ENCODE data around the gene ADRA2C.

Gene ADRA2C

DNA sequence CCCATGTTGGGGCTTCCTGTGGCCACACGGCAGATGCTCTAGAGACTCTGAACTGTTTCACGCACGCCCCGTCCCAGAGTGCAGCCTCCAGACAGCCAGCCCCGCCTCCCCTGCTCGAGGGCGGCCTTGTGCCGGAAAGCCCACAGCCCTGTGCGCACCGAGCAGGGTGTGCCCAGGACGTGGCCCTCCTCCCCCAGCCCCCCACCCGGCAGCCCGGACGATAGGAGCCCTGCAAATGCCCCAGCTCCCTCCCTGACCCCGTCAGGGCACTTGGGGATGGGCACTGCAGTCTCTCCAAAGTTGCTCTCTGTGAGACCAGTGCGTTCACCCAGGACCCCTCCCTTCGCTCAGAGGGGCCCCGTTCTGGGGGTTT lies 37.3 kb downstream of the ADRA2C start:
- Histone ChIP-seq H3K9me3 (ENCODE audit: insufficient read depth, low read length) (no peaks in the 10 kb centered on the region), H3K79me2 (ENCODE audit: insufficient read depth, low read length) (no peaks in the 10 kb centered on the region), H4K20me1 (ENCODE audit: low read depth, low read length) (no peaks in the 10 kb centered on the region), H2AFZ (ENCODE audit: low read depth, low read length, severe bottlenecking) (no peak overlapping the region), H3K27ac (ENCODE audit: low read depth, low read length) (no peak overlapping the region), H3K4me3 (ENCODE audit: insufficient read depth, low read length, poor library complexity, severe bottlenecking) (no peak overlapping the region), H3K27me3 (ENCODE audit: low read length) (no peaks in the 10 kb centered on the region), H3K36me3 (ENCODE audit: low read length) (no peaks in the 10 kb centered on the region), H3F3A (ENCODE audit: insufficient read depth) (no peaks in the 10 kb centered on the region), H3K4me2 (ENCODE audit: low read depth, low read length, poor library complexity, severe bottlenecking) (no peak overlapping the region), H3K9me2 (replicated peaks; ENCODE audit: insufficient read depth, low read length) (no peaks in the 10 kb centered on the region), H3K9ac (ENCODE audit: low read length) (no peak overlapping the region)
- no peak for TF ChIP-seq EZH2phosphoT487 (conservative IDR thresholded peaks at IDR 0.05; ENCODE audit: low read length)
- TF ChIP-seq, protein P1, sequence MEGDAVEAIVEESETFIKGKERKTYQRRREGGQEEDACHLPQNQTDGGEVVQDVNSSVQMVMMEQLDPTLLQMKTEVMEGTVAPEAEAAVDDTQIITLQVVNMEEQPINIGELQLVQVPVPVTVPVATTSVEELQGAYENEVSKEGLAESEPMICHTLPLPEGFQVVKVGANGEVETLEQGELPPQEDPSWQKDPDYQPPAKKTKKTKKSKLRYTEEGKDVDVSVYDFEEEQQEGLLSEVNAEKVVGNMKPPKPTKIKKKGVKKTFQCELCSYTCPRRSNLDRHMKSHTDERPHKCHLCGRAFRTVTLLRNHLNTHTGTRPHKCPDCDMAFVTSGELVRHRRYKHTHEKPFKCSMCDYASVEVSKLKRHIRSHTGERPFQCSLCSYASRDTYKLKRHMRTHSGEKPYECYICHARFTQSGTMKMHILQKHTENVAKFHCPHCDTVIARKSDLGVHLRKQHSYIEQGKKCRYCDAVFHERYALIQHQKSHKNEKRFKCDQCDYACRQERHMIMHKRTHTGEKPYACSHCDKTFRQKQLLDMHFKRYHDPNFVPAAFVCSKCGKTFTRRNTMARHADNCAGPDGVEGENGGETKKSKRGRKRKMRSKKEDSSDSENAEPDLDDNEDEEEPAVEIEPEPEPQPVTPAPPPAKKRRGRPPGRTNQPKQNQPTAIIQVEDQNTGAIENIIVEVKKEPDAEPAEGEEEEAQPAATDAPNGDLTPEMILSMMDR (IDR thresholded peaks at IDR 0.05; ENCODE audit: insufficient read depth, low read length, poor library complexity, severe bottlenecking), result no peak

DNA sequence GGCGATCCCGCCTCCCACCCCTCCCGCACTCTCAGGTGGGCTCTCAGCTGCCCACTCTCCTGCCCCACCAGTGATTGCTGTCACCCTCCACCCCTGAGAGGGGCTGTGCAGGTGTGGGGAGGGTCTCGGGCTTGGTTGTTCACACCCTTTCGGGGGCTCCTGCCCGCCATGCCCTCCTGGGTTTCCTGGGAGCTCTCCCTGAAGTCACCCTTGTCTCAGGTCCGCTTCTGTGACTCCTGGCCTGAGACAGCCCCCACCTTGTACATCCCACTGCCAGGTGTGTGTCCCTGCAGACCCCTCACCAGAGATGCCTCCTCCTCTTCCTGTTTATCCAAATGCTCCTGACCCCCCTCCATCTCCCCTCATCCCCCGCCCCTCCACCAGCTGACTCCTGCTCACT lies 37.8 kb downstream of the ADRA2C start:
- Histone ChIP-seq H3K9me2 (replicated peaks; ENCODE audit: insufficient read depth, low read length) (no peaks in the 10 kb centered on the region), H3K4me2 (ENCODE audit: low read depth, low read length, poor library complexity, severe bottlenecking) (no peak overlapping the region), H3K9ac (ENCODE audit: low read length) (no peak overlapping the region), H3K36me3 (ENCODE audit: low read length) (no peaks in the 10 kb centered on the region), H2AFZ (ENCODE audit: low read depth, low read length, severe bottlenecking) (no peak overlapping the region), H3K27me3 (ENCODE audit: low read length) (no peaks in the 10 kb centered on the region), H3K27ac (ENCODE audit: low read depth, low read length) (no peak overlapping the region), H3F3A (ENCODE audit: insufficient read depth) (no peaks in the 10 kb centered on the region), H4K20me1 (ENCODE audit: low read depth, low read length) (no peaks in the 10 kb centered on the region), H3K9me3 (ENCODE audit: insufficient read depth, low read length) (no peaks in the 10 kb centered on the region), H3K4me3 (ENCODE audit: insufficient read depth, low read length, poor library complexity, severe bottlenecking) (no peak overlapping the region), H3K79me2 (ENCODE audit: insufficient read depth, low read length) (no peaks in the 10 kb centered on the region)
- TF ChIP-seq, protein P1 (IDR thresholded peaks at IDR 0.05; ENCODE audit: insufficient read depth, low read length, poor library complexity, severe bottlenecking), result no peak
- no peak for TF ChIP-seq EZH2phosphoT487 (conservative IDR thresholded peaks at IDR 0.05; ENCODE audit: low read length)

DNA sequence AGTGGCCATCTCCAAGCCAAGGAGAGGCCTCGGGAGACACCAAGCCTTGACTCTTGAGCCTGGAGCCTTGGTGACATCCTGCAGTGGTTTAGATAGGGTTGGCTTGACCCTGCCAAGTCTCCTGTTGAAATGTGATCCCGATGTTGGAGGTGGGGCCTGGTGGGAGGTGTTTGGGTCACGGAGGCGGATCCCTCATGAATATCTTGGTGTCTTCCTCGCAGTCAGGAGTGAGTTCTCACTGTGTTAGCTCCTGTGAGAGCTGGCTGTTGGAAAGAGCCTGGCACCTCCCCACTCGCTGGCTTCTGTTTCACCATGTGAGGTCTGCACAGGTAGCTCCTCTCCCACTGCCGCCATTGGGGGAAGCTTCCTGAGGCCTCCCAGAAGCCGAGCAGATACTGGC lies 38.8 kb downstream of the ADRA2C start:
- Histone ChIP-seq H3K4me2 (ENCODE audit: low read depth, low read length, poor library complexity, severe bottlenecking) (no peak overlapping the region), H3K27me3 (ENCODE audit: low read length) (no peaks in the 10 kb centered on the region)

More for the DNA sequence above, 38.8 kb downstream of the ADRA2C start:
- Histone ChIP-seq H2AFZ (ENCODE audit: low read depth, low read length, severe bottlenecking) (no peak overlapping the region), H3F3A (ENCODE audit: insufficient read depth) (no peaks in the 10 kb centered on the region), H4K20me1 (ENCODE audit: low read depth, low read length) (no peaks in the 10 kb centered on the region), H3K36me3 (ENCODE audit: low read length) (no peaks in the 10 kb centered on the region), H3K4me3 (ENCODE audit: insufficient read depth, low read length, poor library complexity, severe bottlenecking) (no peak overlapping the region), H3K9me3 (ENCODE audit: insufficient read depth, low read length) (no peaks in the 10 kb centered on the region), H3K9me2 (replicated peaks; ENCODE audit: insufficient read depth, low read length) (no peaks in the 10 kb centered on the region), H3K9ac (ENCODE audit: low read length) (no peak overlapping the region), H3K79me2 (ENCODE audit: insufficient read depth, low read length) (no peaks in the 10 kb centered on the region), H3K27ac (ENCODE audit: low read depth, low read length) (no peak overlapping the region)
- TF ChIP-seq, protein P1 (IDR thresholded peaks at IDR 0.05; ENCODE audit: insufficient read depth, low read length, poor library complexity, severe bottlenecking), result no peak
- no peak for TF ChIP-seq EZH2phosphoT487 (conservative IDR thresholded peaks at IDR 0.05; ENCODE audit: low read length)

Data from SU-DHL-6 (cell line).